NCI-H1694 treated with DMSO at 0.1 percent for 48 hours (cell line): Measurements from ENCODE around the gene KCNQ1OT1.

Source experiments
- DNase-seq: peaks from one replicate; lab custom pipeline; 2025; lab: John Stamatoyannopoulos, UW

Gene KCNQ1OT1

DNA sequence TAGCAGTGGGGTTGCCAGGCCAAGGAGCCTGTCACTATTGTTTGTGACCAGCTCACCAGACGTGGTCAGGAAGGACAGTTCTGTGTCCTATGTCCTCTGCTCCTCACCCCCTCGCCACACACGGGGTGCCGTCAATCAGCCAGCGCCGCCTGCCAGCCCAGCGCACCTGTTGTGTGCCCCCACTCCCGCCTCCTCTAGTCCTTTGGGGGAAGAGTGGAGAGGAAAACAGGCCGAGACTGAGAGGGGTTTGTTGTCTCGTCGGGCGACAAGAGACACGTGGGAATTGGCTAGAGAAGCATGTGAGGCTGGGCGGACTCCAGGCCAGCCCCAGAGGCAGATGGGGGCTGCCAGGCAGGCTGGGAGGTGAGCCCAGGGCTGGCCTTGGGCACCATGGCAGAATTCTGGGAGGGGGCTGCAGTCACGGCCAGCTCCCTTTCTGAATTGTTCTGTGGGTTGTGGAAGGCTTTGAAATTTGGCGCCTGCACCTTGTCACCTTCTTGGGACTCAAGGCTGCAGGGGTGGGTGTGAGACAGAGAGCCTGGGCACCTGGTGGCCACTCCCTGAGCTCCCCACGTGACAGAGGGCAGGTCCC lies 3.1 kb upstream of the KCNQ1OT1 start:
- no peak for DNase-seq

DNA sequence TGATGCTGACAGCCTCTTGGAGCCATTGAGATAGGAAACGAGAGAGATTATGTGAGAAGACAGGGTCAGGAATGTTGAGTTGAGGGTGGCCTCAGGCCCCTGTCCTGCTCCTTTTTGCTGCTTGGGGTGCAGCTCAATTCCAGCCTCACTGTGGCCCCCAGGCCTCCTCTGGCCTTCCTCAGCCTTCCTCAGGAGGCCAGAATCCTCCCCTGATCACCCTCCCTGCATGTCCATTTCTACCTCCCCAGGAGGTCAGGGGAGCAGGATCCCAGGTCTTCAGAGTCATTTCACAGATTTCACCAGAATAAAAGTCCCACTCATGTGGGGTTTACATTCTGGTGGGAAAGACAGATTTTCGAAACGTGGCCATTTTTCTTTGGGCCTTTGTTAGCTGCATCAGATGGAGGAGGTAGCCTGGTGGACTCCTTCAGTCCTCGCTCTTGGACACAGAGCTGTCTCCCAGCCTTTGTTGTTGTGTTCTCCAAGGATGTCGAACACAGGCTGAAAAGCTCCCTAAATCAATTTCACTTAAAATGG lies 2.2 kb upstream of the KCNQ1OT1 start:
- no peak for DNase-seq

DNA sequence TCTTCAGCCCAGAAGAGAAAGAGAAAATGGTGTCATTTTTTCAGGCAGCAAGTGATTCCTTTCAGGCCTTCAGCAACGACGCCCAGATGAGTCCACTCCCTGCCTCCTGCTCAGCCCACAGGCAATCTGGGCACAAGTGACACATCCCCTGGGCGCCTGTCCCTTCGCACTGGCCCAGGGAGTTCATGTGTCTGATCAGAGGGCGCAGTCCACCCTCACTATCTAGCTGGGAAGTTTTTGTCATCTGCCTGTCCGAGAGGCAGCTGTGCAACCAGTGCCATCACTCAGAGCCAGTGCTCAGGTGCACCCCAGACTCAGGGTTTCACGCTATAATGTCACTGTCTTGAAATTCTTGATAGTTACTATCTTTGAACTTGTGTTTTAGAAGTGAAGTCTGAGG lies 1.4 kb upstream of the KCNQ1OT1 start:
- no peak for DNase-seq

DNA sequence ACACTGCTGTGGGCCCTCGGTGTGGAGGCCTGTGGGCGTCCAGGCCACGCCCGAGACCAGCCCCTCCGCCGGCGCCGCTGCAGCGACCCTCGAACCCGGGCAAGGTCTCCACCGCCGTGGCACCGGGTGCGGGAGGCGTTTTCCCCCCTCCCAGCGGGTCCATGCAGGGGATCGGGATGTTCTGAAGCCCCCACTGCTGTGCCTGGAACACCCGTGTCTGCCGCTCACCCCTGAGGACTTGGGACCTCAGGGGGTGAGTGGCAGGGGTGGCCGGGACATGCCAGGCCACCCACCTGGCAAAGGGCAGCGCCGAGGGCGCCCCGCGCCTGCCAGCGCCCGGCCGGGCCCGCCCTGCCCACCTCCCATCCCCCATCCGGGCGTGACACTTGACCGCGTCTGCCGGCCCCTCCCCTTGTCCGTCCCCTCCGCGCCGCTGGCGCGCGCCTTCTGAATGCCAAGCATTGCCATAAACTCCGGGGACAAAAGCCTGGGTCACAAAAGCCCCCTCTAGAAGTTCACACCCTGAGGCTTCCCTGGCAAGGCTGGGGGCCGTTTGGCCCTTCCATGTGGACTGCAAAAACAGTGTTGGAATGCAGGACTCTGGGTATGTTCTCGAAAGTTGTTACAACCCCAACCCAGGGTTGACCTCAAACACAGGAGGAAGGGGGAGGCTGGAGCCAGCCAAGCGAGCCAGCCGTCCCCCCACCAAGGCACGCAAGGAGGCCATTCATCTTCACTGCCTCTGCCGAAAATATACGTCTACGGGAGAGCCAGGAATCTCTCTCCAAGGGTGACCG lies 819 bp upstream of the KCNQ1OT1 start:
- no peak for DNase-seq

DNA sequence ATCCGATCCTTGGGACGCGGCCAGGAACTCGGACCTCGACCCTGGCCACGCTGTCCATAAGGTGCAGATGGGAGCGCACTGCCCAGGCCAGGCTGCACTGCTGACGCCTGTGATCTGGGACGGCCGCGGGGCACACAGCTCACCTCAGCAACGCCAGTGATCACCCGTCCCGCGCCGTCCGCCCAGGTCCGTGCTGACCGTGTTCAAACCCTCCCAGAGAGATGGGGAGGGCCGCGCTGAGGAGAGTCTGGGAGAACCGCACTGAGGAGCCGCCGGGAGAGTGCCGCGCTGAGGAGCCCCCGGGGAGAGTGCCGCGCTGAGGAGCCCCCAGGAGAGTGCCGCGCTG lies 636 bp downstream of the KCNQ1OT1 start:
- DNase-seq = no peak

DNA sequence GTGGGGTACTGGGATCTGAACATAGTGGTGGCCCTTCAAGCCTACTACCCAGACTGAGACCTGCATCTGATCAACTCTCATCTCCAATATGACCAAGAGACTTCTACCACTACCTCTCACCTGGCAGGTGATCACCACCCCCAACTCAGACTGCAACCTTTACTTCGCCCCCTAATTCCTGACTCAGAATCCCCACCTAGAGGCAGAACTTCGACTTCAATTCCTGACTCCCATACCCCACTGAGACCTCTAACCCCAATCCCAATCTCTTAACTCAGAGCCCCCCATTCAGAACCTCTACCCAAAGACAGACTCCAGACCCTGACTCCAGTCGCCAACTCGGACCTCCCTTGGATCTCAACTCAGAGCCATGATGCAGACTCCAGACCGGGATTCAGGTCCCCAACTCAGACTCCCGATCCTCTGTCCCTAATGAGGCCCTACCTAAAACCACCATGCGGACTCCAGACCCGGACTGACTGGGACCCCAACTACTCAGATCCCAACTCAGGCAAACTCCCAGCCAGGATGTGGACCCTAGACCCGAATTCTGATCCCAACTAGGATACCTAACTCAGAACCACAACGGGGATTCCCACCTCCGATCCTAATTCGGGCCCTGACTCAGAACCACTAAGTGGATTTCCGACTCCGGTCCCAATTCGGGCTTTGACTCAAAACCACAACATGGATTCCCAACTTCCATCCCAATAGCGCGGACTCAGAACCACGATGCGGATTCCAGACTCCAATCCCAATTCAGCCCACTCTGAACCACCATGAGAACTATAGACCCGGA lies 1.2 kb downstream of the KCNQ1OT1 start:
- DNase-seq = no peak

DNA sequence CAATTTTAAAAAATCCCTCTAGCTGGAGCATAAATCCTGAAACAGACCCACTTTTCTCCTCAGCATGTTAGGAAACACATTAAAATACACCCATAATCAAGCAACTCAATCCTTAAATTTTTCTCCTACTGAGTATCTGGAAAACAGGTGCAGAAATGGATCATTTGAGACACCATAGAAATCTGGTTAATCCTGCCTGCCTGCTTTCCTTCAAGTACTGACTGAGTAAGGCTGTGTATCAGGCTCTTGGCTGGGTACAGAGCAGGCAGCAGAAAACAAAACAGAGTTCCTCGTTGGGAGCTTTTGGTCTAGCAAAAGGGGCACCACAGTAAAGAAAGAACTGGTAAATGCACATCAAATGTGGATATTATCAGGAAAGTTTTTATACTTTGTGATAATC lies 1.9 kb downstream of the KCNQ1OT1 start:
- DNase-seq = no peak

DNA sequence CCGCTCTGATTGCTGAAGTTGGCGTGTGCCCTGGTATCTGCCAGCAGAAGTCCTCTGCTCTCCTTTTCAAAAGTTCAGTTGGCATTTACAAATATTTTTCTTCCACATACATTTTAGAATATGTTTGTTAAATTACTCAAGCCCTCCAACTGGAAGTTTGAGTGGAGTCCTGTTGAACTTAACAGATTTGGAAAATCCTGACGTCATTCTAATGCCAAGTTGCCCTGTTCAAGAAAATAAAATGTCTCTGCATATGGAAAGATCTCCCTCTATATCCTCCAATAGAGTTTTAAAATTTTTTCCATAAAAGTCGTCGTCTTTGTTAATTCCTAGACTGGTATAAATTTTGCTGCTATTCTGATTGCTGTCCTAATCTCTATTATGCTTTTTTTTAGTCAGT lies 3.3 kb downstream of the KCNQ1OT1 start:
- no peak for DNase-seq

DNA sequence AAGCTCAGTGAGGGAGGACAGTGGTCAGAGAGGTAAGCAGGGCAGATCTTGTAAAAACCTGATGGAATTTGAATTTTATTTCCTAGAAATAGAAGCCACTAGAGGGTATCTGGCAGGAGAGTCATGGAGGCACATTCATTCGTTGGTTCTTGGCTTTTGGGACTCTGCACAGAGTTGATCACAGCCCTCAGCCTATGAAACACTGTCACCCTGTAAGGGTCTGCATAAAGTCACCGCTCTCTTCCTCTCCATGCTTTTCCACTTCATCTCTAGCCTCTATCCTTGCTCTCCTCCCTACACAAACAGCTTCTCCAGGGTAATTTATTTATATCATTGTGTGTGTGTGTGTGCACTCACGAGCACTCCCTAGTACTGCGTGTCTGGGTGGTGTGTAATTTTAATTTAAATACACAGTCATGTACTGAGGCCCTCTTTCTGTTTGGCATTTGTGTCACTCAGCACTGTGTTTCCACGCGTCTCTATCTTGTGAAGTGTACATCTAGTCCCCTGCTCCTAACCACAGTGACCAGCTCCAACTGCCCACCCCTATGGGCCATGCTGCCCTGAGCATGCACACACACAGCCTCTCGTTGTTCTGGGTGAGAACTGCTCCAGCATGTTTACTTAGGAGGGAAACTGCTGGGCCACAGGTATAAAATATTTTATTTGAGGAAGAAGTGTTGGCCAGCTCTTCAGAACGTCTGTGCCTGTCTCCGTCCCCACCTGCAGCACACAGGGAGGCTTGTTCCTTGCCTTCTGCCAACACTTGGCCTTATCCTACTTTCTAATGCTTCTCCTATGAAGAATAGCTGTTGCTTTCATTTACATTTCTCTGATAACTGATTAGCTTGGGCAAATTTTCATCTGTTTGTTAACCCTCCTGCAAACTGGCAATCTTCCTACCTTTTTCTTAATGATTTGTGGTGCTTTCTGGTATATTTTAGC lies 4.5 kb downstream of the KCNQ1OT1 start:
- DNase-seq = no peak

DNA sequence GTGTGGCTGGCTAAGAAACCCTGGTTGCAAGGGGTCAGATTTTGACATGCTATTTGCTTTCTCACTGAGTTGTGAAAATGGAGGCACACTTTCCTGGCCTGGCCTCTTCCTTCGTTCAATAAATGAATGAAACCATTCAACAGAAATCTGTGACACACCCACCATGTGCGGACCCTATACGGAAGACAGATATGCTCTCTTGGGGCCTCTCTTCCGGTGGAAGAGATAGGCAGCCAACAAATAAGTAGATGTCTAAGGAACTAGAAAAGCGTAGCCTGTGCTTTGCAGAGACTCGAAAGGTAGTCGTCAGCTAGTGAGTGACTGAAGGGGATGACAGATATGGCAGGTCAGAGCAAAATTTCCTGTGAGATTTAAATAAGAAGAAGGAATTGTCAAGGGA lies 5.3 kb downstream of the KCNQ1OT1 start:
- DNase-seq = no peak

DNA sequence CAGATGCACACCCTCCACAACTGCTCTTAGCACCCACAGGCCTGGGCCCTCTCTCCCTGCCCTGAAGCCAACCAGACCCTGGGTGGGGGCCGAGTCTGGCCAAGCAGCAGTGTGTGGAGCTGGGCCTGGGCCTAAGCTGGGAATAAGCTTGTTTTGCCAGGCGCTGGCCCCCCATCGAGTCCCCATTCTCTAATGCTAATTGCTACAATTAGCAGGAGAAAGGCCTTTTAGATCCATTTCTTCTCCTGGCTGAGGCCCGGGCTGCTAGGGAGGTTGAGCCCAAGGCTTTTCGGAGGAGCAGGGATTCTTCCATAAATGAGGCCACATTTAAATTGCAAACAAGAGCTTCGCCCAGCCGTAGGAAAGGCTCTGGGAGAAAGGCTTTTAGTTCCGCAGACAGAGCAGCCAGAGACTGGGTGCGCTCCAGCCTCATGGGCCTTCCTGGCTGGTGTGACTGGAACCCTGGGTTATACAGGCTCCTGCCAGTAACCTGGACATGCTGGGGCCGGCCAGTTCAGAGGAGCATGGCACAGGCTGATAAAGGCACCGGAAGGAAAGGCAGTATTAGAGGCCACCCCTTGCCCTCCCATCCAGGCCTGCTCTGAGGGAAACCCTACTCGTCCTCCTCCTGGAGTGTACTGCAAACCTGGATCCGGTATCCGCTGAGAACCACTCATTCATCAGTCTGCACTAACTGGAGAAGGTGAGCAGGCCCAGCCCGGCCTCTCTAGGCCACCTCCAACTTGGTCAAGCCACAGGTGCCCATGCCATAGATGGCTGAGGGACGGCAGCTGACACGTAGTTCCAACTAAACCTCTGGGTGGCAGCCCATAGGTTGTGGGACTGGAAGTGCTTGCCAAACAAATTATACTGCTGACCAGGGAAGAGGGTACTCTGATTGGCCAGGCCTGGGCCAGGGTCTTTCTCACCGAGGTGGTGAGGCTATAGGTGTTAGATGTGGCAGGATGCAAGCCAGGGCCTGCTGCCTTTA lies 6.2 kb downstream of the KCNQ1OT1 start:
- DNase-seq = no peak

DNA sequence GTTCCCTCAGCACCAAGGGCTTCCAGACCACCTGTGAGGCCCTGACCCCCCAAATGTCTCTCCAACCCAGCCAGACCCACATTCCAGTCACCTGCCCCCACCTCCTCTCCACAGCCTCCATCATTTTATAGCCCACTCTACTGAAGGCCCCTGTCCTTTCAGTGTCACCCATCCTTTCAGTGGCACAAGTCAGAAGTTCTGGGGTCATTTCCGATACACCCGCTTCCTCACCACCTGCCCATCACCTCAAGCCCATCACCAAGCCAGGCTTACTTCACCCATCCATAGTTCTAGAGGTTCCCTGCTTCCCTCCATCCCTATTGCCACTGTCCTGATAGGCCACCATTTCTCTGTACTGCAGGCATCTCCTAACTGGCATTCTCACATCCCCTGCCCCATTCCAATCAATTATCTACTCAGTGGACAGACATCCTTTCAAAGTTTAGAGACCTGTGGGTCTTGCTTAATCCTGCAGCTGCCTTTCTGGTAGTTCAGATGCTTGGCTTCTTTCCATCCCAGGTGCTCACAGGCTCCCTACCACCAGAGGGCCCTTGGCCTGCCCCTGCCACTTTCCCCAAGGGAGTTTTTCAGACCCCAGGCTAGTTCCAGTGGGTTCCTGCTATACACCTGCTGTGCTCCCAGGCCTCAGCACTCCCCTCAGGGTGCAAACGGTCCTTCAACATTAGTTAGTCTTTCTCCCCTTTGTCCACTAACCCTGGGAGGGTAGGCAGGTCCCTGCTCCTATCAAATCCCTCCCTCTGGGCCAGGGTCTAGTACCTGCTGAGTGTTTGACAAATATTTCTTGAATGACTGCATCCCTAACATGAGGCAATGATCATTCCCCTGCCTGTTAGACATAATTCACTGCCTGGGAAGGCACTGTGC lies 7.6 kb downstream of the KCNQ1OT1 start:
- no peak for DNase-seq

DNA sequence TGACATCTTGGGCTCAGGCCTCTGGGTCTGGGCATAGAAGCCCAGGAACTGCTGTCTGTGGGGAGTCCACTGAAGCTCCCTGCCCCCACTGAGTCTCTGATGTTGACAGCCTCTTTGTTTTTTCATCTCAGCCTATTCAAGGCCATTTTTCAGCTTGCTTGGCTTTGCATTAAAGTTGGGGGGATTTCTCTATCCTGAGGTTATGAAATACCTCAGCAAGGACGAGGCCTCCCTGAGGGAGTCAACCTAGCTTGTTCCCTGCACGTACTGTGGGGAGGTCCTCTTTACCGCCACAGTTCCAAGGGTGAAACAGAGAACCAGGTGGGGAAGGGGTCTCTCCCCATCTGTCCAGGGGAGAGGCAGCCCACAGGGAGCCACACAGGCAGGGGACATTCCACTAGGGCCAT lies 8.4 kb downstream of the KCNQ1OT1 start:
- no peak for DNase-seq

DNA sequence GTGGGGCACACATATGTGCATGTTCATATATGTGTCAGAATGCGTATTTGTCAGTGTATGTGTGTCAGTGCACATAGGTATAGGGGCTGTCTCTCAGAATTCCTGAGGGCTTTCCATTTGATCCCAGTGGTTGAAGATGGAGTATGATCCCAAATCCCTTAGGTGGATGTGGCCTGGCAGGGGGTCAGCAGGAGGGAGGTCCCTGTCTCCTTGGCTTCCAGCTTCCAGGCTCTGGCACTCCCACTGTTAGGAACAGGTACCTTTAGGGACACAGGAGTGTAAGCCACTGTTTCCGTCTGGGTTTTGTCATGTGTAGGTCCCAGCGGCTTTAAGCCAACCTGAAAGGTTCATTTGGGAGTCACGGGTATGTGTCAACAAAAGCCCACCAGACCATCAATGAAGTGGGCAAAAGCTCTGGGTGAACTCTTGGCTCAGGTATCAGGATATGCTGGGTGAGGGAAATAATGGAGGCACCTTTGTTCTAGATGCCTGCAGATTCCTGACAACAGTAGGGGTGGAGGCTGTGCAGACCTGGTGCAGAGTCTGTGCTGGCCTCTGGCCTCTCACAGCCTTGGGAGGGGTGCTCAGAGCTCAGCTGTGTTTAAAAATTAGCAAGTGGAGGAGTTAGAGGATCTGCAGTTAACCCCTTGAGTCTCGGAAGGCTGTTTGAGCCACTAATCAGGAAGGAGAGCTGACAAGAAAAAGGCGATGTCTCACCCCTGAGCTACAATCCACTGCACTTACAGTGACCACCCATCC lies 9.0 kb downstream of the KCNQ1OT1 start:
- no peak for DNase-seq

DNA sequence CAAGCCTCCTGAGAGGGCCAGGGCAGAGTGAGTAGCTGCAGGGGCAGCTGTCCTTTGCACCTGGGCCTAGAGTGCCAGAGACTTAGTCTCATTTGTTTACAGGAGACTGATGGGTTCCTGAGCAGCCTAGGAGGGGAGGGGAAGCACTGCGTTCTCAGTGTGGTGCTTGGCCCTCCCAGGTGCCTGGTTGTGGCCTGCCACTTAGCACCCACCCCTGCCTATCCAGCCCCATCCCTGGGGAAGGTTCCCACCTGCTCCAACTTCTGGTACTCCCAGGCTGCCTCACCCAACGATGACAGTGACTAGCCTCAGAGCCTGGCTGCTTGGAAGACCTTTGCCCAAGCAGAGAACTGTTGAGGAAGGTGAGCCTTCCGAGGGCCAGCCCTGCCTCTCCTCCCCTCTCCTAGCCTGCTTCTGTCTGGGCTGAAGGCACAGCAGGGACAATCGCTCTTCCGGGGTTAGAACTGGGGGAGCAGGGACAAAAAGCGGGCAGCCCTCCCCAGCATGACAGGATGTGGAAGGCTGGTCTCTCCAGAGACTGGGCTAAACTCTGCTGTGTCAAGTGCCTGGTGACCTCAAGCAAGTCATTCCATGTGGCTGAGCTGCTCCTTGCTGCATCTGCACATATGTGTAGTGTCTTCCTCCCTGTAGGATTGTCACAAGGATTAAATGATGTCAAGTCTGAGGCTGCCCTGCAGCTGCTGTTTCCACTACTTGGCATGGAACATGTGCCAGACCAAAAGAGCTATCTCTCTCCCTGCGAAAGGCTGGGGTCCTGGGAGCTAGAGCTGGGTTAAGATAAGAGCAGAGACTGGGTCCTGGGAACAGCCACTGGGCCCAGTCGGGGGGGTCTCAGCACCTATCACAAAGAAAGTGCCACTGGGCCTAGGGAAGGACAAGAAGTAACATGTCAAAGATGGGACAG lies 9.9 kb downstream of the KCNQ1OT1 start:
- no peak for DNase-seq

DNA sequence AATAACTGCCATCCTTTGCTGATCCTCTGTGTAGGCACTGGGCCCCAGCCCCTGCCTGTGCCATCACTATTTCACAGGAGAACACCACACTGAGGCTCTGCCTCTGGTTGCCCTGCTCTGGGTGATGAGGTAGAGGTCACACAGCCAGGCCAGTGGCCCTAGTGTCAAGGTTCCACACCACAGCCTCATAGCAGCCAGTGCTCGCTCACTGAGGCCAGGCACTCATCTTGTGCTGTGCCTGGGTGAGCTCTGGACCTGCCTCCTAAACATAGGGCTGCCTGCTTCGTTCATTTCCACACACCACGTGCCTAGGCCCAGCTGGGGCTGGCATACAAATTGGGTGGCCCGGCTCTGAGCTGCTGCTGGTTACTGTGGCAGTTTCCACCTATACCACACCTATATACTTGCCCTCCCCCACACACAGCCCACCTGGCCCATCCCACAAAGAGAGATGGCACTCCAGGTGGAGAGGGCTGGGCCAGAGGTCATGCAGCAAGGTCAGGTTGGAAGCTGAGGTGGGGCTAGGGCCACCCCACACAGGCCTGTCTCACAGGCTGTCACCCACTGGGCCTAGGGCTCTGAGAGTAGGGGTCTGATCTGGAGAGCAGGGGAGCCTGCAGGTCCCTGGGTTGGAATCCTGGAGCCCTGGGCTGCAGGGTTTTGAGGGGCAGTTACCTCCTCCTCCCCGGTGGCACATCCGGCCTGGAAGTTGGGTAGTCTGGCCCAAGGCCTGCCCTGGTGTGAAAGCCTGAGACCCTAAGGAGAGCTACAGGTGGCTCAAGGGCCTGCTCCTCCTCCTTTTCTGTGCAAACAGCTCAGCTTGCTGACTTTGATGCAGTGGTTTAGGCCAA lies 11.2 kb downstream of the KCNQ1OT1 start:
- DNase-seq = no peak

DNA sequence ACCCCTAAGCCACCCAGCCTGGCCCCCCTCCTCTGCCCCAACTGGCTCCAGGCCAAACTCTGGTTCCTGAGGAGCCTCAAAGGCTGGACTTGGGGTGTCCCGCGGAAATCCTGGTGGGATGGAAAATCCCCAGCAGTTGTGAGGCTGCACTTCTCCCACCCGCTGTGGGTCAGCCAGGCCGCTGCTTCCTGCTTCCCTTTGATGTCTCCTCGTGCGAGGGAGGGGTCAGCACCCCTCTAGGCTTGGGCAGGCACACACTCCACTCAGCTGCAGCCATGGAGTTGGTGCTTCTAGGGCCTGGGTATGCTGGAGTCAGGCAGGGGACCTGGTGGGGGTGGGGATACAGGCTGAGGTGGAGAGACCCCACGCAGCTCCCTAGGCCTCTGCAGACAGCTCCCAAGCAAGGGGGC lies 12.0 kb downstream of the KCNQ1OT1 start:
- no peak for DNase-seq
